CD4-positive, CD25-positive, alpha-beta regulatory T cell (primary cell): ENCODE results near the gene EPHB6. TPM values are rescaled to one million over a fixed set of nuclear protein-coding genes. Genes with fewer than 3 reads are reported as not detected.

Experiments
- ATAC-seq, 2 donors: fragments of 150-1000 bp; cut with Tn5 transposase; one replicate each; pipeline ENCODE4 v1.10.0; 2021; ENCODE audit warnings: low read depth in 2 of 2, moderate number of reproducible peaks in 2 of 2, moderate library complexity in 1 of 2
- DNase-seq, 3 donors: peaks; one replicate each; pipeline versions ENCODE4 v3.0.0 to v3.0.0-alpha.2; 2012 to 2022; ENCODE audit warnings: mixed read lengths in 1 of 3
- H3K27ac ChIP-seq: one replicate; pipeline ENCODE4 v1.7.0; 2013; ENCODE audit warnings: mild to moderate bottlenecking, low read length; ENCODE audit not compliant: insufficient read depth, poor library complexity, severe bottlenecking
- H3K27me3 ChIP-seq: one replicate; pipeline ENCODE4 v1.7.0; 2013; ENCODE audit warnings: low read length; ENCODE audit not compliant: control insufficient read depth, insufficient read depth
- H3K36me3 ChIP-seq: one replicate; pipeline ENCODE4 v1.7.0; 2013; ENCODE audit warnings: mild to moderate bottlenecking, low read length, moderate library complexity; ENCODE audit not compliant: control insufficient read depth, insufficient read depth
- H3K4me1 ChIP-seq: 2 replicates; pipeline ENCODE4 v1.7.0; 2013; ENCODE audit warnings: mild to moderate bottlenecking, low read length; ENCODE audit not compliant: insufficient read depth, control insufficient read depth, poor library complexity, severe bottlenecking
- H3K4me3 ChIP-seq: one replicate; pipeline ENCODE4 v1.7.0; 2013; ENCODE audit warnings: low read depth, mild to moderate bottlenecking, low read length, moderate library complexity
- H3K9me3 ChIP-seq, 2 experiments: 1 replicate in 1 of 2; 2 replicates in 1 of 2; pipeline ENCODE4 v1.7.0; 2013; ENCODE audit warnings: low read length in 2 of 2, mild to moderate bottlenecking in 1 of 2, moderate library complexity in 1 of 2; ENCODE audit not compliant: control insufficient read depth in 2 of 2
- H3K27ac Mint-ChIP-seq, 3 donors: one replicate each; pipeline ENCODE4 v1.8.0; 2020 to 2022; ENCODE audit warnings: mild to moderate bottlenecking in 3 of 3, mixed read lengths in 3 of 3, moderate library complexity in 2 of 3
- H3K27me3 Mint-ChIP-seq: one replicate; pipeline ENCODE4 v1.8.0; 2022; ENCODE audit warnings: mild to moderate bottlenecking, mixed read lengths
- H3K36me3 Mint-ChIP-seq: one replicate; pipeline ENCODE4 v1.8.0; 2020; ENCODE audit warnings: mixed read lengths
- H3K4me1 Mint-ChIP-seq, 4 donors: one replicate each; pipeline ENCODE4 v1.8.0; 2020 to 2022; ENCODE audit warnings: mixed read lengths in 4 of 4, mild to moderate bottlenecking in 1 of 4
- H3K4me3 Mint-ChIP-seq, 4 donors: one replicate each; pipeline ENCODE4 v1.8.0; 2020 to 2022; ENCODE audit warnings: mild to moderate bottlenecking in 4 of 4, mixed read lengths in 4 of 4, moderate library complexity in 3 of 4
- H3K9me3 Mint-ChIP-seq, 7 donors: one replicate each; pipeline ENCODE4 v1.8.0; 2020 to 2022; ENCODE audit warnings: mixed read lengths in 7 of 7, mild to moderate bottlenecking in 3 of 7, moderate library complexity in 2 of 7
- polyA plus RNA-seq, 4 donors: library from polyadenylated mRNA; unstranded; fragments of 300-500 nt; fragmentation: Illumina TruSeq; gene quantifications; one replicate each; pipeline ENCODE4 v1.2.3, GENCODE V29; 2021
- total RNA-seq: library from RNA; stranded (reverse); gene quantifications from one replicate; pipeline ENCODE4 v1.2.3, GENCODE V29; 2022

The EPHB6 gene
- total and polyA plus RNA-seq, 5 donors from 2014 or later = 22.4 to 58.0 (median 29.7) TPM

DNA sequence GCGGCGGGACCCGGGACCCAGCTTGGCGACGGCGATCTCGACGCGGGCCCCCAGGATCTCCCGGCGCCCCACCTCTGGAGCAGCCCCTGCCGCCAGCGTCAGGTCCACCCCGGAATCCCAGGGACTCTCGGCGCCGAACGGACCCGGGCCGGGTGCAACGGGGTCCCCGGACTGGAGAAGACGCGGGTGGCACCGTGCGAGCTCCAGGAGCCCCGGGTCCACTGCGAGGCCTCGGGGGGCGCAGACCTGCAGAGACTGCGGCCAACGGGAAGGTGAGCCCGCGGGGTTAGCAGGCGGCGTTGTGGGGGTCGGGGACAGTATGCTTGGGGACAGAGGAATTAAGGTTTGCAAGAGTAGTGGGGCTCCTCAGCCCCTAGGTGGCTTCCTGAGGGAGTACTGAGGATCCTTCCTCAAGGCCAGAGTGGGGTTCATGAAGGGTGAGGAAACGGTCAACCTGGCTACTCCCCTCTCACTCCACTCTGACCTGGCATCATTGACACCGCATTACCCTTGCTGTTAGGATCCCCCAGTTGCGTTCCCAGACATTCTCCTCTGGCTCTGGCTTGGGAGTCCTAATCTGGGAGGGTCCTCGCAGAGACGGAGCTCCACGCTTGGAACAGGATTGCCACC, 353 bp downstream of the EPHB6 start:
- H3K27me3 ChIP-seq = no peaks in the 10 kb centered on the region
- peaks cover 15% of the 10 kb centered on the region for H3K4me1 ChIP-seq
- H3K4me3 ChIP-seq = peak overlapping the region; percentile 63
- Mint-ChIP-seq H3K4me1 (peaks cover 9 to 35% (median 13%) of the 10 kb centered on the region in 4 donors), H3K27ac (peak overlapping the region in 2 of 3 donors; percentile 55 to 91), H3K27me3 (peaks cover 10% of the 10 kb centered on the region), H3K4me3 (peak overlapping the region; percentile 86 to 93 (median 86)), H3K9me3 (no peaks in the 10 kb centered on the region), H3K36me3 (no peaks in the 10 kb centered on the region)
- no peak overlapping the region for H3K27ac ChIP-seq
- H3K9me3 ChIP-seq = no peaks in the 10 kb centered on the region
- DNase-seq (peak in 1 of 3 donors; percentile 16), ATAC-seq (no peak)
- H3K36me3 ChIP-seq = no peaks in the 10 kb centered on the region

DNA sequence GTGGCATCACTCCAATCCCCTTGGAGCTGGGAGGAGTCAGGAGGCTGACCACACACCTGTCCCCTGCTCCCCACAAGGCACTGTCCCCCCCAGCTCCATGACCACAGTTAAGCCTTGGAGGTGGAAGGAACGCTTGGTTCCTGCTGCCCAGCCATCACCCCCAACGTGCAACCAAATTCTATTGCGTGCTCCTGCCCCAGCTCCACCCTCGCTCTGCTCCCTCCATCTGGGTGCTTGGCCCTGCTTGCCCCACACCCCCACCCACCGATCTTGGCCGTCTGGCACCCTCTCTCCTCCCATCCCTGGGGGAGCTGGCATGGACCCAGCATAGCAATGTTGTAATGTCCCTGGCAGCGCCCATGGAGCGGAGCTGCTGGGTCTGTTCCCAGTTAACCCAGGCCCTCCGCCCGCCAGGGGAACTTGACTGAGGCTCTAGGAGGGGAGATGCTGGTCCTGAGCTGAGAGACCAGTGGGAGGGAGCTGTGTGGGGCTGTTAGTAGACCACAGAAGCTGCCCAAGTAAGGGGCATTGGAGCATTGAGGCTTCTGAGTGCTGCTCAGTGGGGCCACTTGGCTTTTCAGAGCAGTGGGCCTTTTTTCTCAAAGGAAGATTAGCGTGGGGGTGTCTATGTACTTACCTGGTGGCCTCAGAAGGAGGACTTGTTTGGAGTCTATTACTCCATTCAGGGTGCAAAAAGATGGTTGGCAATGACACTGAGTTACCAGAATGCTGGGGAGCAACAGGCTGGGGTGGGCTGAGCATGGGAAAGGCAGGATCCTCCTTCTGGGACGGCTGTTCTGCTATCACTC, 1.1 kb downstream of the EPHB6 start:
- H3K27ac ChIP-seq = no peak overlapping the region
- ATAC-seq = no peak
- peaks cover 9 to 35% (median 13%) of the 10 kb centered on the region in 4 donors for H3K4me1 Mint-ChIP-seq

DNA sequence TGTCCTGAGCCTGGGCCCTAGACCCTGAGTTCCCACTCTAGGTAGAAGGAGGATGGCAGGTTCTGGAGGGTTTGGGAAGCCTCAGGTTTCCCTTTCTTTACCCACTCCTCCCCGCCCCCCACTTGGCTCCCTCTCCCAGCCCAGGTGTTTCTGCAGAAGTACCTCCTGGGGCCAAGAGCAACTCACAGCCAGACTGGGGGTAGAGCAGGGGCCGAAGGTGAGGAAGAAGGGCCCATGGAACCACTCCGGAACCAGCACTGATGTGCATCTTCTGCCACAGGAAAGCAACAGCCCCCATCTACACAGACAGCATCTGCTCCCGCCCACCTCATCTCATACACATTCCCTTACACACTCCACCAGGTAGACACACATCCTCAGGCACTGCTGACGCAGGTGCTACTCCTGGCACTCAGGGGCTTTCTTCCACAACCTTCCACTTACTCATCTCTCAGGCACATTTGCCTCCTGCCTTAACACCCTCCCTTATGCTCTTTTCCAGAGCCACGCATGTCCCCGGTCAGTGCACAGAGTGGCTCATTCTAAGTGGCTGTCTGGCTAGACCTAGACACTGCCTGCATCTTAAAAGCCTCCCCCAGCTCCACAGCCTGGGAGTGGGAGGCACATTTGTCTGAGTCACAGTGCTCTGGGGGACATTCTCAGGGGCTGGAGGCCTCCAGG, 1.8 kb downstream of the EPHB6 start:
- ATAC-seq (no peak), DNase-seq (no peak)
- peak overlapping the region; percentile 28 for H3K4me3 ChIP-seq
- no peak overlapping the region for H3K27ac ChIP-seq
- Mint-ChIP-seq H3K36me3 (no peaks in the 10 kb centered on the region), H3K4me1 (peaks cover 9 to 35% (median 15%) of the 10 kb centered on the region in 4 donors), H3K4me3 (peak overlapping the region; percentile 85 to 87 (median 86)), H3K9me3 (no peaks in the 10 kb centered on the region), H3K27ac (peak overlapping the region; percentile 78 to 84 (median 83)), H3K27me3 (peaks cover 5% of the 10 kb centered on the region)
- no peaks in the 10 kb centered on the region for H3K27me3 ChIP-seq
- H3K4me1 ChIP-seq = peaks cover 15% of the 10 kb centered on the region
- no peaks in the 10 kb centered on the region for H3K36me3 ChIP-seq
- H3K9me3 ChIP-seq = no peaks in the 10 kb centered on the region

More for the DNA sequence above, 1.1 kb downstream of the EPHB6 start:
- H3K9me3 Mint-ChIP-seq = no peaks in the 10 kb centered on the region
- no peak for DNase-seq
- Histone ChIP-seq H3K4me1 (peaks cover 15% of the 10 kb centered on the region), H3K9me3 (no peaks in the 10 kb centered on the region), H3K27me3 (no peaks in the 10 kb centered on the region), H3K4me3 (peak overlapping the region; percentile 63), H3K36me3 (no peaks in the 10 kb centered on the region)
- H3K27me3 Mint-ChIP-seq = peaks cover 10% of the 10 kb centered on the region
- peak overlapping the region in 2 of 3 donors; percentile 83 to 91 for H3K27ac Mint-ChIP-seq
- H3K4me3 Mint-ChIP-seq = peak overlapping the region; percentile 86 to 93 (median 86)
- no peaks in the 10 kb centered on the region for H3K36me3 Mint-ChIP-seq

DNA sequence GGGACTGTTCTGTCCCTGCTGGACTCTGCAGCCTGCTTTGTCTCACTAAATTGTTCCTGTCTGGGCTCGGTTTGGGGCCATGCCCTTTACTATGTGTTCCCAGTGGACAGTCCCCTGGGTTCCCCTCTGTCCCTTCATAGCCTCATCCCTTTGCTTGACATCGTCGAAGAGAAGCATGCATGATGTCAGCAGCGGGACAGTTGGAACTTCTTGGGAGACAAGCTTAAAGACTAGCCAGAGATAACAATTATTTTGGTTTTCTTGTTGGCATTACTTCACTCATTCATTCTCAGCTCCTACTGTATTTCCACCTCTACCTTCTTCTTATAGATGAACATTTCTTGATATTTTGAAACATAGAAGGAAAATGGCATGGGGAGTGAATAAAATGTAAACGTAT, 2.7 kb downstream of the EPHB6 start:
- Histone ChIP-seq H3K27ac (no peak overlapping the region), H3K27me3 (no peaks in the 10 kb centered on the region), H3K4me1 (peaks cover 15% of the 10 kb centered on the region), H3K36me3 (no peaks in the 10 kb centered on the region), H3K4me3 (no peak overlapping the region), H3K9me3 (no peaks in the 10 kb centered on the region)
- peaks cover 9 to 35% (median 16%) of the 10 kb centered on the region in 4 donors for H3K4me1 Mint-ChIP-seq
- H3K27me3 Mint-ChIP-seq = peaks cover 5% of the 10 kb centered on the region
- DNase-seq (no peak), ATAC-seq (no peak)
- peak overlapping the region in 1 of 3 donors; percentile 83 for H3K27ac Mint-ChIP-seq
- H3K4me3 Mint-ChIP-seq = peak overlapping the region in 3 of 4 donors; percentile 85 to 86 (median 86)
- peaks cover 5% of the 10 kb centered on the region for H3K36me3 Mint-ChIP-seq
- no peaks in the 10 kb centered on the region for H3K9me3 Mint-ChIP-seq

DNA sequence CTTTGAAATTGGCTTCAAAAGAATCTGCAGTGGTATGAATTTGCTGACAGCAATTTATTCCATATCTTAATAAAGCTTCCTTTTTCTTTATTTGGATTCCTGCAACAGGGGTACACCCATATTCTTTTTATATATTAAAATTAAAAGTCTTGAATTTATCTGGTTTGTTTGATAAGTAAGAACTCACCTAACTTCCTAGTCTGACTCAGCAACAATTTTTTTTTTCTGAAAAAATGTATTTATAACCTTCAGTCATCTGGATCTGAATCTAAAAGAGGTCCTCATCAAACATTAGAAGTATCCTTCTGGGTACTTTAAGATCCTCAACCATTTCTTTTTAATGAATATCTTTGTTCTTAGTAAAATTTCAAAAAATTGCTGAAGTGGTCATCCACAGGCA, 4.5 kb downstream of the EPHB6 start:
- Histone ChIP-seq H3K4me1 (peaks cover 5% of the 10 kb centered on the region), H3K4me3 (no peak overlapping the region), H3K9me3 (no peaks in the 10 kb centered on the region), H3K36me3 (peaks cover 7% of the 10 kb centered on the region), H3K27ac (no peak overlapping the region), H3K27me3 (no peaks in the 10 kb centered on the region)
- DNase-seq (no peak), ATAC-seq (no peak)
- H3K36me3 Mint-ChIP-seq = peaks cover 15% of the 10 kb centered on the region
- H3K27ac Mint-ChIP-seq = no peak overlapping the region
- peaks cover 5 to 28% (median 11%) of the 10 kb centered on the region in 4 donors for H3K4me1 Mint-ChIP-seq
- no peaks in the 10 kb centered on the region for H3K9me3 Mint-ChIP-seq
- no peak overlapping the region for H3K4me3 Mint-ChIP-seq
- H3K27me3 Mint-ChIP-seq = peaks cover 5% of the 10 kb centered on the region

DNA sequence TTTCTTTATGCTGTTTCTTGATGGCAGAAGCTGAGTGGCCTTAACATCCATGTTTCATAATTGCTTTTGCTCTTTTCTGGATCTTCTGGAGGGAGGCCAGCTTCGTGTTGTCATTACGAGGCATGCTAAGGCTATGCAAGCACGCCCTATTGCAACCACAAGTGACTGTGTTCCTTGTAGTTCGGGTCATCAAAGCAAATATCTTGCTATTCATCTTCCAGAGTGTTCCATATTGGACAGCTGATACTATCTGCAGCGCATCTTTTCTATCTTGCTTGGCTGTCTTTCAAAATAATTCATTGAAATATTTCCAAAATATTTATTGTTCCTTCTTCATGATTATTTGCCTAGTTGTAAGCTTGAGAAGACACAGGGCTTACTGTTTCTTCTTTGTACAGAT, 5.0 kb downstream of the EPHB6 start:
- no peaks in the 10 kb centered on the region for H3K9me3 ChIP-seq
- DNase-seq (no peak), ATAC-seq (no peak)
- H3K4me1 Mint-ChIP-seq = peaks cover 5 to 28% (median 11%) of the 10 kb centered on the region in 4 donors
- H3K4me1 ChIP-seq = peaks cover 4% of the 10 kb centered on the region
- peaks cover 5% of the 10 kb centered on the region for H3K27me3 Mint-ChIP-seq
- H3K9me3 Mint-ChIP-seq = no peaks in the 10 kb centered on the region
- H3K36me3 Mint-ChIP-seq = peaks cover 15% of the 10 kb centered on the region
- no peak overlapping the region for H3K4me3 ChIP-seq
- H3K27ac ChIP-seq = no peak overlapping the region
- H3K4me3 Mint-ChIP-seq = peak overlapping the region in 1 of 4 donors; percentile 45
- H3K27ac Mint-ChIP-seq = no peak overlapping the region
- peaks cover 7% of the 10 kb centered on the region for H3K36me3 ChIP-seq
- H3K27me3 ChIP-seq = no peaks in the 10 kb centered on the region

DNA sequence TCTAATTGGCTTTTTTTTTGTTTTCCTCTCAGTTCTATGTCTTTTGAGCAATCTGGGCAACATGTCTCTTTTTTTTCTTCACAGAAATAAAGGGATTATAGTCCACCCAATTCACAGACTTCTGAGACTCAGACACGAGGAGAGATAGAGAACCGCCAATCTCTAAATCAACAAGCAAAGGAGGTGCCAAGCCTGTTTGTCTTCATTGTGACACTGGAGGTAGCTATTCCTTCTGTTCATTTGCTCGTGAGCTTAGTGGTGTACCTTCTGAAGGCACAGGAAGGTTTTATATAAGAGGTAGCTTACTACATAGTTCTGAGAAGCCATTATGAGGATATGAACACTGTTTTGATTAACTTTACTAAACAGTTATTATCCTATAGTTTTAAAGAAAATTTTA, 6.1 kb downstream of the EPHB6 start:
- H3K4me1 ChIP-seq = peaks cover 4% of the 10 kb centered on the region
- H3K27me3 ChIP-seq = no peaks in the 10 kb centered on the region
- no peak for ATAC-seq
- H3K36me3 ChIP-seq = peaks cover 7% of the 10 kb centered on the region
- H3K4me3 ChIP-seq = no peak overlapping the region
- Mint-ChIP-seq H3K27me3 (no peaks in the 10 kb centered on the region), H3K4me3 (no peak overlapping the region), H3K4me1 (peaks cover 5 to 21% (median 11%) of the 10 kb centered on the region in 4 donors), H3K27ac (no peak overlapping the region), H3K9me3 (no peaks in the 10 kb centered on the region), H3K36me3 (peaks cover 15% of the 10 kb centered on the region)
- no peak for DNase-seq
- H3K27ac ChIP-seq = no peak overlapping the region
- no peaks in the 10 kb centered on the region for H3K9me3 ChIP-seq
